Stomach (tissue), 9 donors: ENCODE results near the gene ZBP1. TPM values are rescaled to one million over a fixed set of nuclear protein-coding genes. Genes with fewer than 3 reads are reported as not detected.

ENCODE experiments used
- DNase-seq, 2 donors: peaks; one replicate each; pipeline versions ENCODE4 v3.0.0 to v3.0.0-alpha.2; 2013 to 2019
- H3K27ac ChIP-seq, 5 donors: fragments of 200-600 bp in 4 of 5; sonication (generic) in 4 of 5; one replicate each; pipeline ENCODE4 v1.5.1; 2013 to 2019; ENCODE audit warnings: mild to moderate bottlenecking in 1 of 5, moderate library complexity in 1 of 5
- H3K27me3 ChIP-seq, 3 donors: fragments of 200-600 bp; sonication (generic); one replicate each; pipeline ENCODE4 v1.5.1; 2017 to 2019; ENCODE audit warnings: mixed run types in 1 of 3
- H3K36me3 ChIP-seq, 4 donors: fragments of 200-600 bp; sonication (generic); 1 replicate in 3 of 4; 2 replicates in 1 of 4; pipeline ENCODE4 v1.5.1; 2016 to 2019
- H3K4me1 ChIP-seq, 4 donors: fragments of 200-600 bp; sonication (generic); one replicate each; pipeline ENCODE4 v1.5.1; 2016 to 2019
- H3K4me3 ChIP-seq, 4 donors: fragments of 200-600 bp; sonication (generic) in 3 of 4; one replicate each; pipeline ENCODE4 v1.5.1; 2016 to 2019; ENCODE audit warnings: mild to moderate bottlenecking in 1 of 4
- H3K9me3 ChIP-seq, 4 donors: fragments of 200-600 bp; sonication (generic); one replicate each; pipeline ENCODE4 v1.5.1; 2016 to 2019
- CTCF ChIP-seq, 7 experiments: fragments of 450-650 bp in 4 of 7; fragments of 200-600 bp in 3 of 7; sonication (generic) in 3 of 7; IDR thresholded peaks; one replicate each; pipeline ENCODE4 v1.5.1; 2016 to 2019; ENCODE audit warnings: antibody characterized with exemption in 7 of 7, control low read depth in 2 of 7, mild to moderate bottlenecking in 1 of 7
- EP300 ChIP-seq: sonication (generic); formaldehyde crosslinking; IDR thresholded peaks from one replicate; pipeline ENCODE4 v1.6.1; 2017; ENCODE audit warnings: antibody characterized with exemption
- POLR2A ChIP-seq, 4 donors: fragments of 450-650 bp; IDR thresholded peaks; one replicate each; pipeline ENCODE4 v1.6.1; 2016; ENCODE audit warnings: antibody characterized with exemption in 4 of 4, control low read depth in 2 of 4, mild to moderate bottlenecking in 1 of 4, moderate library complexity in 1 of 4
- POLR2AphosphoS5 ChIP-seq, 3 donors: sonication (generic); formaldehyde crosslinking; IDR thresholded peaks; one replicate each; pipeline ENCODE4 v1.6.1; 2016; ENCODE audit warnings: antibody characterized with exemption in 3 of 3
- WGBS, 5 donors: extraction: QIAGEN DNeasy Blood & Tissue Kit in 3 of 5; methylation state at CpG; one replicate each; pipeline versions ENCODE4 v1.1.5 to v1.1.7; 2013 to 2018; 5-methylcytosine and 5-hydroxymethylcytosine counted together
- intact Hi-C: fragments of 100-400 bp; cut with DNase I; formaldehyde crosslinking; loops from one replicate; pipeline ENCODE4 v1.15.1; 2023; ENCODE audit warnings: low total_unique reads
- polyA plus RNA-seq, 3 donors: library from polyadenylated mRNA; stranded (reverse); fragments of 200-250 nt; gene quantifications; one replicate each; pipeline ENCODE4 v1.2.3, GENCODE V29; 2013
- total RNA-seq, 5 donors: library from RNA; depleted of rRNA; stranded (reverse); fragments of >200 nt; gene quantifications; one replicate each; pipeline versions ENCODE4 v1.1.0 to v1.2.3, GENCODE V29; 2014 to 2016
- donor health status: healthy with polysubstance abuse.
- donor health status: Bipolar disorder and iron deficiency.
- donor health status: healthy.

Gene ZBP1
- total and polyA plus RNA-seq, 8 donors = 0.37 to 0.60 TPM; not detected in 6

- H3K9me3 ChIP-seq = no peaks in the 10 kb centered on the region
- H3K27ac ChIP-seq = no peak overlapping the region
- H3K4me3 ChIP-seq = no peak overlapping the region
- H3K36me3 ChIP-seq = no peaks in the 10 kb centered on the region
- WGBS, 5 donors = 59 to 67% (median 62%) methylated on average over 11 of the region's 11 CpGs
- DNase-seq = no peak
- peaks cover 0 to 2% (median under 1%) of the 10 kb centered on the region in 4 donors for H3K4me1 ChIP-seq
- TF ChIP-seq POLR2AphosphoS5 (IDR thresholded peaks at IDR 0.05) = no peak
- TF ChIP-seq CTCF (IDR thresholded peaks at IDR 0.05) = no peak
- TF ChIP-seq POLR2A (IDR thresholded peaks at IDR 0.05) = no peak
- TF ChIP-seq EP300 = no peak
- H3K27me3 ChIP-seq = peaks cover 0 to 29% (median 10%) of the 10 kb centered on the region in 3 donors
- intact Hi-C loops = no loop called here
These were observed 64.6 kb downstream of the ZBP1 start for GRCh38 chr20:57555457-57556184.

Other genes starting within 250 kb of the ZBP1 start
- 10 to 100 TPM in 4 of 5 donors, 1 to 10 TPM in 1; 5.3 to 37.8 (median 13.6) TPM for gene RBM38, start 229.0 kb downstream of the ZBP1 start, total RNA-seq
- gene RBM38, start 229.0 kb downstream of the ZBP1 start, polyA plus RNA-seq = 10 to 100 TPM; 15.8 to 25.2 (median 17.0) TPM
- gene CTCFL, start 95.3 kb downstream of the ZBP1 start, total RNA-seq = not detected
- not detected for gene CTCFL, start 95.3 kb downstream of the ZBP1 start, polyA plus RNA-seq
- gene PCK1, start 59.3 kb downstream of the ZBP1 start, total RNA-seq = 100 to 1,000 TPM in 1 of 5 donors, 10 to 100 TPM in 2, under 1 TPM in 2; 0.43 to 311 (median 10.5) TPM
- under 1 TPM; 0.12 to 0.76 (median 0.43) TPM for gene PCK1, start 59.3 kb downstream of the ZBP1 start, polyA plus RNA-seq
- 10 to 100 TPM in 2 of 5 donors, 1 to 10 TPM in 2, not detected in 1; 5.3 to 17.2 (median 10.7) TPM for gene PMEPA1, start 89.6 kb upstream of the ZBP1 start, total RNA-seq
- gene PMEPA1, start 89.6 kb upstream of the ZBP1 start, polyA plus RNA-seq = 10 to 100 TPM in 1 of 3 donors, 1 to 10 TPM in 2; 5.3 to 12.5 (median 5.4) TPM